Stimulated activated effector memory CD8-positive, alpha-beta T cell treated with anti-CD3 and anti-CD28 coated beads, Interleukin-12 subunit alpha, Interleukin-12 subunit beta, amount 100 ng/mL, for 72 hours (primary cell): ENCODE measurements around the gene PIK3AP1.
"Not testable (repeated sequence)": the region's sequence is repeated elsewhere in the genome, so short reads cannot be mapped to it uniquely, and the experiment has no call there.

ENCODE experiments used
- ATAC-seq: fragments of 150-1000 bp; cut with Tn5 transposase; 2 replicates; pipeline ENCODE4 v1.10.0; 2021
- DNase-seq, 2 donors: peaks; one replicate each; pipeline ENCODE4 v3.0.0; 2021 to 2022; ENCODE audit warnings: low spot score in 2 of 2
- H3K27ac Mint-ChIP-seq: one replicate; pipeline ENCODE4 v1.8.0; 2022; ENCODE audit warnings: mild to moderate bottlenecking, mixed read lengths
- H3K36me3 Mint-ChIP-seq: one replicate; pipeline ENCODE4 v1.8.0; 2022; ENCODE audit warnings: mild to moderate bottlenecking, mixed read lengths
- H3K4me1 Mint-ChIP-seq: one replicate; pipeline ENCODE4 v1.8.0; 2022; ENCODE audit warnings: mixed read lengths
- H3K4me3 Mint-ChIP-seq: one replicate; pipeline ENCODE4 v1.8.0; 2022; ENCODE audit warnings: mild to moderate bottlenecking, mixed read lengths
- H3K9me3 Mint-ChIP-seq: one replicate; pipeline ENCODE4 v1.8.0; 2022; ENCODE audit warnings: mixed read lengths

PIK3AP1 gene

GRCh38 chr10:96741557-96741956 lies 21.2 kb upstream of the PIK3AP1 start:
- H3K9me3 Mint-ChIP-seq, H3K27ac Mint-ChIP-seq, H3K4me3 Mint-ChIP-seq, DNase-seq, ATAC-seq, H3K36me3 Mint-ChIP-seq: not testable (repeated sequence)
- H3K4me1 Mint-ChIP-seq: peaks cover 14% of the 10 kb centered on the region

DNA sequence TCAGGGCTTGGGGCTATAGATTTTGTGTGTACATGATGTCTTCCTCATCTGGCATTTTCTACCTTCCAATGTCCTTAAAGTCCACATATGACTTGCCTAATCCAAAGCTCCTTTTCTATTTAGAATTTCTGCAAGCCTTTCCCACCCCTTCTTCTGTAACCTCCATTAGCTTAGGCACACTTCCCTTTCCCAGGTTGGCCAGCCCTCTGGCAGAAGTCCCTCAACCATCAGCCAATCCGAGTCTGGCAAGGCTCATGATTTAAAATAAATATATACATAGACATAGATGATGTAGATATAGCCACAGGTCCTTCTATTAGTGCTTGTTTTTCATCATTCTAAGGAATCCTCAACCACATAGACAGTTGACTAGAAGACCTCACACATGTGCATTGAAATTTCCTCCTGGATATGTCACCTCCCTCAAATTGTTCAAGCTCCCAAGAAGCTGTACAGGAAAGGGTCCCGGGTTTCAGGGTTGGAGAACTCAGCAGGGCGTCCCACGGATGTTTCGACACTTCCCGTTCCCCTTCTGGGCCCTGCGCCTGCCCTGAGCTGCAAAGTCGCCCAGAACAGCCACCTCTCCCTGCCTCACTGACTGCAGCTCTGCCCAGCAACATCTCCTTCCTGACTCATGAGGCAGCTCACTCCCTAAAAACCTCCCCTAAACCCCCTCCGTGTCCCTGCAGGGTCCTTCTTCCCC lies 20.4 kb upstream of the PIK3AP1 start:
- no peak overlapping the region for H3K27ac Mint-ChIP-seq
- H3K4me1 Mint-ChIP-seq: peaks cover 14% of the 10 kb centered on the region
- H3K4me3 Mint-ChIP-seq: no peak overlapping the region
- no peak for ATAC-seq
- no peaks in the 10 kb centered on the region for H3K36me3 Mint-ChIP-seq
- no peak for DNase-seq
- no peaks in the 10 kb centered on the region for H3K9me3 Mint-ChIP-seq

DNA sequence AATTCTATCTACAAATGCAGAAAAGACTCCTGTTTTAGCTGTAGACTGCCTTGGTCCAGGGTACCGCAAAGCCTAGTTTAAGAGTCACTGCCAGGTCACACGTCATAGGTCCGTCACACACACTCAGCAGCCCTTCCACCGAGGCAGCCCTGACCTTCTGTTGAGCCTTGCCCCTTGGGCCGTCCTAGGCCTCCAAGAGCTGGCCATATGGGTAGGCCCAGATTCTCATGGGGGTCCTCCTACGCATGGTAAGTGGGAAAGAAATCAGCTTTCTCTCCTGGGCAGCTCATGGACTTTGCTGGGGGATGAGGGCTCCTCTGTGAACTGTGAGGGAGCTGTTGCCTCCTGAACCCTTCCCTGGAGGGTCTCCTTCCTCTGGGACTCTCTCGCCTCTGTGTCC lies 19.8 kb upstream of the PIK3AP1 start:
- no peak for DNase-seq
- H3K9me3 Mint-ChIP-seq: no peaks in the 10 kb centered on the region
- no peaks in the 10 kb centered on the region for H3K36me3 Mint-ChIP-seq
- peaks cover 10% of the 10 kb centered on the region for H3K4me1 Mint-ChIP-seq
- ATAC-seq: no peak
- H3K27ac Mint-ChIP-seq: no peak overlapping the region
- no peak overlapping the region for H3K4me3 Mint-ChIP-seq

- H3K27ac Mint-ChIP-seq, H3K9me3 Mint-ChIP-seq, DNase-seq, H3K36me3 Mint-ChIP-seq, H3K4me3 Mint-ChIP-seq, ATAC-seq, H3K4me1 Mint-ChIP-seq: not testable (repeated sequence)
These were observed 17.1 kb upstream of the PIK3AP1 start for GRCh38 chr10:96737307-96737902.

DNA sequence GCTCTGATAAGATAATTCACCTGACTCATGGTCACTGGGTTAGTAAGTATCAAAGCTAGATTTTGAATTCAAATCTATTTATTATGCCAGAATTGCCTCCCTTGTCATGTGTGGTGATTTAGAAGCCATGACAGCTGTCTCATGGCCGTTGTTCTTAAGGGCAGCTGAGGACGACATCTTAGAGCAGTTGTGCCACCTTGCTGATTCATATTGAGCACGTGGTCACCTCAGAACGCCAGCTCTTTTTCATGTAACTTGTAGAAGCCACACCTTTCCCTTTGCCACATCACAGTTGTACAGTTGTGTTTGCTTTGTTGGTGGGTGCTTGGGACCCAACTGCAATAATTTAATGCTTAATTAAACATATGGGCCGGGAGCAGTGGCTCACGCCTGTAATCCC lies 4.3 kb upstream of the PIK3AP1 start:
- Mint-ChIP-seq H3K36me3 (peaks cover 7% of the 10 kb centered on the region), H3K4me1 (peaks cover 21% of the 10 kb centered on the region), H3K27ac (no peak overlapping the region), H3K4me3 (no peak overlapping the region), H3K9me3 (no peaks in the 10 kb centered on the region)
- DNase-seq (no peak), ATAC-seq (no peak)

DNA sequence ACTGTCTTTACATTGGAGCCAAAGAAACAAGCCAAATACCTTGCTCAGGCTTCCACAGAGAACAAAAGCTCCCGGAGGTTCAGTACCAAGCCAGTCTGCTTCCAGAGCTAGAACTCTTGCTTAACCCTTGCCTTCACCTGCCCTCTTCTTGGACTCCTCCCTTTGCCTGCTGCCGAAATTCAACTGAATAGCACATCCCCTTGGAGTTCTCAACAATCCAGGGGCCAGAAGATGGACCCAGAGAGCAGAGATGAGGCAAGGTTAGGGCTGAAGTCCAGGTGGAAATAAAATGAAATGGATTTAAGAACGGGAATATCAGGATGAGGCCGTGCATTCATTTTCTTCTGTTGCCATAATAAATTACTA lies 876 bp upstream of the PIK3AP1 start:
- Mint-ChIP-seq H3K4me1 (peaks cover 55% of the 10 kb centered on the region), H3K9me3 (no peaks in the 10 kb centered on the region), H3K36me3 (peaks cover 7% of the 10 kb centered on the region), H3K27ac (peak overlapping the region; percentile 97), H3K4me3 (peak overlapping the region; percentile 100)
- DNase-seq: no peak
- ATAC-seq: no peak

DNA sequence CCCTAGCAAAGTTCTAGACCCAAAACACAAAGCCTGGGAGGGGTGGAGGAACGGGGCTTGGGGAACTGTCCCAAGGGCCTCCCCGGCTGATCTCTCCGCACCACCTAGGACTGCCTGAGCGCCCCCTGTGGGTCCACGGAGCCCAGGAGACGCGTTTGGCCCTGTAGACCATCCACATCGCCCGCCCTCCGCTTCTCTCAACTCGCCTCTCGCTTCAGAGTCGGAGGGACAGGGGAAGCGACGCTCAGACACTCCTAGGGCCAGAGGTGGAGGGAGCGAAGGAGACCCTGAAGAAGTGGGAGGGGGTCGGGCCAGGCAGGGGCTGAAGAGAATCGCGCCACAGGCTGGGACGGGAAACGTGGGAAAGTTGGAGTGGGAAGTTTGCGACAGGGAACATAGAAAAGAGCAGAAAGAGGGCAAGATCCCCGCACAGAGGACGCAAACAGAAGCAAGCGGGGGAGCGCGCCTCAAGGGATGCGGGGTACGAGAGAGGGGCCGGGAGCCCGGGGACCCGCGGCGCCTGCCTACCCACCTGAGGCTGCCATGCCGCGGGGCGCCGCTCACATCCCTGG lies 378 bp downstream of the PIK3AP1 start:
- Mint-ChIP-seq H3K4me3 (peak overlapping the region; percentile 100), H3K27ac (peak overlapping the region; percentile 97), H3K9me3 (no peaks in the 10 kb centered on the region), H3K4me1 (peaks cover 55% of the 10 kb centered on the region), H3K36me3 (peaks cover 16% of the 10 kb centered on the region)
- ATAC-seq (peak; percentile 90), DNase-seq (peak; percentile 64 to 88)

DNA sequence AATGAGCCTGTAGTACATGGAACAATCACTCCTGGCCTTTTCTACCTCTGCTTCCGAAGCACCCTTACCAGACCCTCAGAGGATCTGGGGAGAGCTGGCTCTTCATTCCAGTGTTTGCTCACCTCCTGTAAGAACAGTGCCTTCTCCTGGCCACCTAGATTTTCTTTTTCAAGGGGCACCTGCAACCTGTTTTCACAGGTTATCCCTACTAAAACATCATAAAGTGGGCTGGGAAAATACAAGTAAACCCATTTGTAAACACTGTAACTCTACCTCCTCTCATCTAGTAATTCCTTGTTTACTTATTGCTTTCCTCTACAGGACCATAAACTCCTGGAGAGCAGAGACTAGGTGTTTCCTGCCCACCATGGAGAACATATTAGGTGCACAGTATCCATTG lies 1.1 kb downstream of the PIK3AP1 start:
- peaks cover 58% of the 10 kb centered on the region for H3K4me1 Mint-ChIP-seq
- ATAC-seq (no peak), DNase-seq (no peak)
- peak overlapping the region; percentile 100 for H3K4me3 Mint-ChIP-seq
- peaks cover 23% of the 10 kb centered on the region for H3K36me3 Mint-ChIP-seq
- peak overlapping the region; percentile 97 for H3K27ac Mint-ChIP-seq
- H3K9me3 Mint-ChIP-seq: no peaks in the 10 kb centered on the region

DNA sequence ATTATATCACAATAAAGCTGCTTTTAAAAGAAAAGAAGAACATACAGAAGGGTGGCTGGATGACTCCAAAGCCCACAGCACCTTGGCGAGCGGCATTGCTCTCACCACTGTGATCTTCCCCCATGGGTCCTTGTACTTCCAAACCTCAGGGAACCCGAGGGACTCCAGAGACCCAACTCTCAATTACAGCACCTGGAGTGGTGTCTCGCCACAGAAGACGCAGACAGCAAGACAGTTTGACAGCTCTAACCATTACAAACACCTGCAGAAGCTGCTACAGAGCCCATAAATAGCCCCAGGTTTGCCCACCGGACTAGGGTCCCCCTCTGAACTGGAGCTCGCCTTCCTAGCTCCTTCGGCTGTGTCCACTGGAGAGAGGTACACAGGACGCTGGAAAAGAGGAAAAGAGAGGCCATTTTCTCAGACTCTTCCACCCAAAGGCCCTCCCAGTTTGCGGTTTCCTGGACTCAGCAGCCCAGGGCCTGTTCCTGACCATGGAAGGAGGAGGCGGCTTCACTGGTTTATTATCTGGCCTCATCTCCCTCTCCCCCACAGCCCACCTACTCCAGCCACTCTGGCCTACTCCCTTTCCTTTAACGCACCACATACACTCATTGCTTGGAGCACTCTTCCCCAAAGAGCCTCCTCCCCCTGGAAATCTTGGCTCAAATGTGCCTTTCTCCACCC lies 1.9 kb downstream of the PIK3AP1 start:
- DNase-seq (no peak), ATAC-seq (no peak)
- peak overlapping the region; percentile 97 for H3K27ac Mint-ChIP-seq
- no peaks in the 10 kb centered on the region for H3K9me3 Mint-ChIP-seq
- peaks cover 61% of the 10 kb centered on the region for H3K4me1 Mint-ChIP-seq
- peak overlapping the region; percentile 100 for H3K4me3 Mint-ChIP-seq
- H3K36me3 Mint-ChIP-seq: peaks cover 29% of the 10 kb centered on the region

- ATAC-seq (no peak), DNase-seq (no peak)
- Mint-ChIP-seq H3K9me3 (no peaks in the 10 kb centered on the region), H3K27ac (no peak overlapping the region), H3K36me3 (peaks cover 43% of the 10 kb centered on the region), H3K4me3 (peak overlapping the region; percentile 100), H3K4me1 (peaks cover 61% of the 10 kb centered on the region)
These were observed 3.9 kb downstream of the PIK3AP1 start for GRCh38 chr10:96716390-96716789.

DNA sequence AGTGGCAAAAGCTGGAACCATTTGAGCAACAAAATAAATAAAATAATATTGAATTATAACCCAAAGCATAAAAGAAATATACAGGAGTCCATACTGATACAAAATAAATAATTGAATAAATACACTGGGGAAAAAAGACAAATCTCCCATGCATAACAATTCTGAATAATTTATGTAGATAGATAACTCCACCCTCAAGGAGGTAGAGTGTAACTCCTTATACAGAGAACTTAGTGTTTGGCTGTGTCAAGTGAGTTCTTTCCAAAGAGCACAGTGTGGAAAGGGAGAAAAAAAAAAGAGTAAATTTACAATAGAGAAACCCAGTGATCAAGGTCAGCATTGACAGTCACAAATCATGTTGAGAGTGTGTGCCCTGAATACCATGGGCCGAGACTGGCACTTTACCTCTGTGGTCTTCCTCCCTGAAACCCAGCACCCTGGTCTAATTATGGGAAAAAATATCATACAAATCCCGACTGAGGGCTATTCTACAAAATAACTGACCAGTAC lies 5.5 kb downstream of the PIK3AP1 start:
- no peaks in the 10 kb centered on the region for H3K9me3 Mint-ChIP-seq
- no peak overlapping the region for H3K4me3 Mint-ChIP-seq
- DNase-seq (no peak), ATAC-seq (no peak)
- peaks cover 57% of the 10 kb centered on the region for H3K4me1 Mint-ChIP-seq
- H3K27ac Mint-ChIP-seq: peak overlapping the region; percentile 60
- peaks cover 42% of the 10 kb centered on the region for H3K36me3 Mint-ChIP-seq

DNA sequence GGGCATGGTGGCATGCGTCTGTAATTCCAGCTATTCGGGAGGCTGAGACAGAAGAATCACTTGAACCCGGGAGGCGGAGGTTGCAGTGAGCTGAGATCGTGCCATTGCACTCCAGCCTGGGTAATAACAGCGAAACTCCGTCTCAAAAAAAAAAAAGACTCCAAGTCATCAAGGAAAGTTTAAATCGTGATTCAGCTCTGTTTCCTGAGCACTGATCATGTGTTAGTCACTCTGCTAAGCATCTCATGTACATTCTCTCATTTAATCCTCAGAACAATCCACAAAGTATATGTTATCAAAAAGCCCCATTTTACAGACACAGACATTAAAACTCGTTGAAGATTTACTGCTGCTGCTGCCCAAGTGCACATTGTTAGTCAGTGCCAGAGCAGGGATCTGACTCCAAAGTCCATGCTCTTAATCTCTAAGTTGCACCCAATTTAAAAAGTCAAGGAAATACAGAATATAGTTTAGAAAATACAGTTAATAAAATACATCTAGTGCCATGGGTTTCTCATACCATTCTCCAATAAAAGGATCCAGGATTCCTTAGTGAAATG lies 6.2 kb downstream of the PIK3AP1 start:
- H3K9me3 Mint-ChIP-seq: no peaks in the 10 kb centered on the region
- ATAC-seq (peak; percentile 82), DNase-seq (no peak)
- H3K27ac Mint-ChIP-seq: peak overlapping the region; percentile 60
- H3K4me3 Mint-ChIP-seq: peak overlapping the region; percentile 4
- peaks cover 47% of the 10 kb centered on the region for H3K36me3 Mint-ChIP-seq
- peaks cover 51% of the 10 kb centered on the region for H3K4me1 Mint-ChIP-seq

- Mint-ChIP-seq H3K4me3 (no peak overlapping the region), H3K27ac (no peak overlapping the region), H3K36me3 (peaks cover 61% of the 10 kb centered on the region), H3K4me1 (peaks cover 37% of the 10 kb centered on the region), H3K9me3 (no peaks in the 10 kb centered on the region)
- no peak for DNase-seq
- no peak for ATAC-seq
These were observed 7.5 kb downstream of the PIK3AP1 start for GRCh38 chr10:96712662-96713271.

- H3K36me3 Mint-ChIP-seq: peaks cover 77% of the 10 kb centered on the region
- no peaks in the 10 kb centered on the region for H3K9me3 Mint-ChIP-seq
- ATAC-seq: no peak
- H3K27ac Mint-ChIP-seq: no peak overlapping the region
- peaks cover 28% of the 10 kb centered on the region for H3K4me1 Mint-ChIP-seq
- DNase-seq: no peak
- no peak overlapping the region for H3K4me3 Mint-ChIP-seq
These were observed 9.1 kb downstream of the PIK3AP1 start for GRCh38 chr10:96711048-96711728.
